HG02973 (cell line): ENCODE measurements around the gene UPB1.

Experiments used
- ATAC-seq: cut with Tn5 transposase; IDR thresholded peaks from one replicate; pipeline ENCODE4 v1.9.1; 2021; ENCODE audit warnings: moderate library complexity; ENCODE audit not compliant: unreplicated experiment

The UPB1 gene

DNA sequence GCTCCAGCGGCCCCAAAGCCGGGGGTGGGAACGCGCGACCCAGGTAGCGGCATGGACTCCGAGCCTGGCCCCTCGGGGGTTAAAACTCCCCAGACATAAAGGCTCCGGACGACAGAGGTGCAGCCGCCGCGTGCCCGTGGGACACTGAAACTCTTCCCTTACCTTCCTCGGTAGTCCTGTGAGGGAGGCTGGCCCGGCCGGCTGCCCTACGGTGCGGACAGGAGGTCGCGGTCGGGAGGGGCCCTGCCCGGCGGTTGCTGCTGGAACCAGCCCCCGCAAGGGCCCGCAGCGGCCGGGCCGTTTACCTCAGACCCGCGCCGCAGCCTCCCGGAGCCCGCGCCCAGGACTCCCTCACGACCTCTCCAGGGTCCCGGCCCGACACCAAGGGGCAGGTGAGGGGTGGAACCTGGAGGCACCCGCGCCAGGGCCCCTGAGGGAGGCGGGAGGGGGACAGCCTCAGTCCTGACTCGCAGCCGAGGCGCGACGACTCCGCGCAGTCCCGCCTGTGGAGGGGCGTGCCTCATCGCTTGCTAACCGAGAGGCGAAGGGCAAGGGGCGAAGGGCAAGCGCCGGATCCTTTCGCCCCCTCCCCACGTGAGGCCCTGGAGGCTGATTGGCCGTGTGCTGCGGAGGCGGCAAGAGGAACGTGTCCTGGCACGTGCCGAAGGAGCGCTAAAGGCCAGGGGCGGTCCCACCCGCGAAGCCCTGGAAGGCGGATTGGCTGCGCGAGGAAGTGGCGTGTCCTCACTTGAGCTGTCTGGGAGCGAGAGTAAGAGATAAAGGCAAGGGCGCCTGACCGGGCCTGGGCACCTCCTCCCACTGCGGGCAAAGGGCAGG lies at the start of gene UPB1:
UPB1 (plus strand) TSS at position 805 of the 837 bp plus-strand sequence. CDS start 72 bp downstream, outside the sequence.
- ATAC-seq, result no peak

DNA sequence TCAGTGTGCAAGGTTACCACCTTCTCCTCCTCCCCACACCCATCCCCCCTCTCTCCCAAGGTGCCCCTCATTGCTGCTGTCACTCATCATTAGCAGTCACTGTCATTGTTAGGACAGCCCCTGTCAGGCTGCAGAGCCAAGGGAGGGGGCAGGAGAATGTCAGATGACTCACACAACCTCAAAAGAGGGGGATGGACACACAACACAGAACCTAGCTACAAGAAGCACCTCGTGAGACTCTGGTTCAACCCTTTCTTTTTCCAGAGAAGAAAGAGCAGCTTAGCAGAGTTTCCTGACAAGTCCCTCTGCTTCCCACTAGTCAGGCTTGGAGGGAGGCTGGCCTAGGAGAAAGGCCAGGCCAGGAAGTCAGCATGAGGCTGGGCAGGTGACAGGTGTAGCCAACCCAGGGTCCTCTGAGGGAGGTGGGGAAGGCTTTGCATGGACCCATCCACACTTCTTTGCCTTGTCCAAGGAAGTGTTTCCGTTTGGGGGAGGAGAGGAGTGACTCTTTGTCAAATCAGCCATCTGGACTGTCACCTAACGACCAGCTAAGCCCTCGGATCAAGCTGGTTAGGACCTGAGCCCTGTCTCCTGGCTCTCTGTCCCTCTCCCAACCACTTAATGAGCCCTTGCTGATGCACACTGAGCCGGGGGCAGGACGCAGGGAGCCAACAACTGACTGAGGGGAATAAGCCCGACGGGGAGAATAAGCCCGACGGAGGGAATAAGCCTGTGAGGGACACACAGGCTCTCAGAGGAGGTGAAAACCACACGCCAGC lies 49.5 kb upstream of the UPB1 start:
- no peak for ATAC-seq

DNA sequence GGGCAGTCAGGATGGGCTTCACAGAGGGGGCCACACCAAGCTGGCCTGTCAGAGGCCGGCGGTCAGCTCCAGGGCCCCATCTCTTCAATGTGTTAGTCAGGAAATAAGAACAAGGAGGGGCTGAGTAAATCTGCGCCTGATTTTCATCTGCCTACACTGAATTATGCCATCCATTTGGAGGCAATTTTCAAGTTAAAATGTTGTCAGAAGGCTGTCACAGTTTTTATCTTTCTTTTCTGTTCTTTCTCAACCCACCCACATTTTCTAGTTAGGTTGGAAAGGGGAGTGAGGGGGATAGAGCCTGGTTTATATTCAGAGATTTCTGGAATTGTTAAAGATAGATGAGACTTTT lies 48.9 kb upstream of the UPB1 start:
- no peak for ATAC-seq

DNA sequence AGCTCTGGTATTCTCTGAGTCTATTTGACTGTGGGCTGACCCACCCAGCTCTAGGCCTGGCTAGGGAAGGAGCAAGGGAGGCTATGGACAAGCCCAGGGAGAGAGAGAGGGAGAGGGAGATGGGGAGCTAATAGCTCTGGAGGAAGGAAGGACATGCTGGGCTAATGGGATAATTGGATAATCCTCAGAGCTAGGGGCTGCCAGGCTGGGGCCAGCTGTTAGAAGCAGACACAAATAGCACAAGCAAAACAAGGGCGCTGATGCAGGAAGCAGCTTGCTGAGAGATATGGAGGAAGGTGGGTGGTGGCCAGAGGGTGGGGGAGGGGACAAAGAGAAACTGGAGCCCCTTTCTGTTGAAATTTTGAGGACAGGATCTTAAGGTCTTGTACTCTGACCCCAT lies 44.5 kb upstream of the UPB1 start:
- no peak for ATAC-seq

DNA sequence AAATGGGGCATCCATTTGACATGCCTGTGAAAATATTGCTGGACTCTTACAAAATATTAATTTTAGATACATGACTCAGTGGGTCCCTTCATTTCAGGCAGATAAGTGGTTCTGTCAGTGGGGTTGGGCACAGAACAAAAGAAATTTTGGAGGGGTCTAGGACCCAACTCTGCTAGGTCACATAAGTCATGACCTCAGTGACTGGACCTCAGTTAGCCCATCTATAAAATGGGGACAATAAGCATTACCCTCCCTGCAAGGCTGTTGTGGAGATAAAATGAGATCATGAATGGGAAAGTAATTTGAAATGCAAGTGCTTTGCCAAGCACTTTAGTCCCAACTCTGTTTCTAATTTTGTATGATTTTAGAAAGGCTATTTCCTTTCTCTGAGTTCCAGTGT lies 44.0 kb upstream of the UPB1 start:
- no peak for ATAC-seq

DNA sequence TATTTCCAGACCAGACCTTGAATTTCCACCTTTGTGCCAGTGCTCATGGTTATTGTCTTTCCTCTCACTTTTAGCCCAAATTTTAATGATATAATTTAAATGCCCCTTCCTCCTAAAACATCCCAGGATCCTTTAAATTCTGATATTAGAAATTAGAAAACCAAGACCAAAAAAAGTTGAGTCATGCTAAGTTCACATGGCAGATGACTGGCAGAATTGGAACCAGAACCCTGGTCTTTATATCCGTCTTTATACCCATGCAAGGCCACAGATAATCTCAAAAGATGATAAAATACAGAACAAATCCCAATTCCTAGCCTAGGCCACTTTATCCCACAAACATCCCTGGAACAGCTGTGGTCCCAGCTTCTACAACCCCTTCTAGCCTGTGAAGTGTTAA lies 41.3 kb upstream of the UPB1 start:
- ATAC-seq, result no peak

DNA sequence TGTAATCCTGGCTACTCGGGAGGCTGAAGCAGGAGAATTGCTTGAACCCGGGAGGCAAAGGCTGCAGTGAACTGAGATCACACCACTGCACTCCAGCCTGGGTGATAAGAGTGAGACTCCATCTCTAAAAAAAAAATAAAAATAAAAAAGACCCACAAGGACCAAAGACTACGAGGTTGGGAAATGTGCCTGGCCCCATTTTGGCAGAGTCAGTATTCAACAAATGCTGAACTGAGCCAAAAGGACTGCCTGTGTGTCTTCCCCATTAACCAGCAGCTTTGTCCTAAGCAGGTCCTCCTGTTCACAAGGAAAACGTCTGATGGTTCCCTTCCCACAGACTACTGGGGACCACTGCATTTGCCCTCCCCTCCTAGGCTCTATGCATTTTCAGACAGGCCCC lies 40.1 kb upstream of the UPB1 start:
- ATAC-seq, result no peak

DNA sequence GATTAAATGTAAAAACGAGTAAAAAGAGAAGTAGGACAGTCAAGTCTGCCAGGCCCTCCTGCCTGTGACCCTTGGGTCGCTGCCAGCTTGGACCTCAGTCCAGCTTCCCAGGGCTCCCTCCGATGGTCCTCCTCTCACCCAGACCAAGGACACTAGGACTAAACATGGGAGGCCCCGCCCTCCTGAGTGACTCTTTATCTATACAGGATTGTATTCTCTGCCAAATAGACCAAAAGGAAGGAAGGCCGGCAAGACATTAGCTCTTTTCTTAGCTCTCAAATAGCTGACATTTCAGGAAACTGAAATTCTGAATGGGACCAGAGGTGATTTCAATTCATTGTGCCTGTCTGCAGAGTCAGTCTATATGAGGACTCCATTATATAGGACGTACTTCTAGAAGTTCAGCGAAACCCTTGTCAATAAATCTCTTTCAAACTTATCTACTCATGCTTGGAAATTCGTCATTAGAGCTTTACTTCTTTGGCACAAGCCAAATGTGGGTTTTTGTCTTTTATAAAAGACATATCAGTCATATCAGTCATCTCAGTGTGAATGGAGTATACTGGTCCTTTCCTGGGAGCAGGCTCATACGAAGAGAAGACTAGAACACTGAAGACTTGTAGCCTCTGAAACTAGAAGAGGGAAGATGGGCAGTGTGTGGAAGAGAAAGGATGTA lies 39.2 kb upstream of the UPB1 start:
- no peak for ATAC-seq

DNA sequence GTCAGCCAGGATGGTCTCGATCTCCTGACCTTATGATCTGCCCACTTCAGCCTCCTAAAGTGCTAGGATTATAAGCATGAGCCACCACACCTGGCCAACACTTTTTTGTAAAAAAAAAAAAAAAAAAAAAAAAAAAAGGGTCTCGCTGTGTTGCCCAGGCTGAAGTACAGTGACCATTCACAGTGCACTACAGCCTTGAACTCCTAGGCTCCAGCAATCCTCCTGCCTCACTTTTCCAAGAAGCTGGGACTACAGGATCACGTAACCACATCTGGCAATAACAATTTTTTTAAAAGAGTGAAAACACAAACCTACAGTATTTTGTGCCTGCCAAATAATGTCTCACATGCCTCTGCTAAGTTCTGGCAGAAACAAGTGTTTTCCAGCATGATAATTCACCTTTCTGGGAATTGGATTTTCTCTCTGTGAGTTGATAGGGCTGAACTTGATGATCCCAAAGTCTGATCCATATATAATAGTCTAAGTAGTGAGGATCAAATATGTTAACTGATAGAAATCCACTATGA lies 37.2 kb upstream of the UPB1 start:
- no peak for ATAC-seq

DNA sequence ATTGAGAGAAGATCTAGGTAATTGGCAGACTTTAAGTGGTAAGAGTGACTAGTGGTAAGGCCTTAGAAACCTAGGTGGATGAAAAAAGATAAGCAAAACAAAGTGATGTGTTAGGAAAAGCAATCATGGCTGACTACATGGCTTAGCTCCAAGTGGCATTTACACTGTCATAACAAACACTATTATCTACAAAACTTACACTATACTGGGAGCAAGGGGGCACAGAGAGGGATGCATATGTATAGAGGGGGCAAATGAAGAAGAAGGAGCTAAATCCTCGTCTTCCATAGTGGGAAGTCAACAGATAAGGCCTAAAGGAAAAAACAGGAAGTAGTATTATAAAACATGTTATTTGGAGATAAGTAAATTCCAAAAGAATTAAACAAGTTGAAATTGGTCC lies 35.2 kb upstream of the UPB1 start:
- ATAC-seq, result no peak

DNA sequence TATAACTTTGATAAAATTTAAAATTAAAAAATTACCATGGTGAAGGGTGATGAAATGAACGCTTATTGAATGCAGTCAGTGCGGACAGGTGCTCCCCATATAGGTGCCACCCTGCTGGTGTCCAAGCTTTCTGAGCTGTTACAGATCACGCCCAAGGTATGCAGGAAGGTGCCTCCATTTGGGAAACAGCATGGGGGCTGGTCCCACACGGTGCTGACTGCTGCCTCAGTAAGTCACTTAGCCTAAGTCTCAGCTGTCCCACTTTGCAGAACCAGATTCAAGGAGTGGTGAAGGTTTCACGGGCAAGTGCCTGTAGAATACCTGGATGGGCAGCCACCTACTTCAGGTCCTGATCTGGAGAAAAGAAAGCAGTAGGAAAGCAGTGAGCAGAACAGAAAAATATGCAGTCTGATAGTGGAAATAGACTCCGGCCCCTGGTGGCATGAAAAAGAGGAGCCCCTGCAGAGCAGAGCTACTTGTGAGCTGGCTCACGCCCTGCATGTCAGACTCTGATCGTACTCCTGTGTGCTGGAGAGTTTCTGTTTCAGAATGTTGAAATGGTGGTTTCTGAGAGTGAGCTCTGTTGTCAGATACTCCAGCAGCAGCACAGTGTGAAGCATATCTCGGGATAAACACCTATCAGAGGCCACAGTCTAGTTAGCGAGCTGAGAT lies 34.6 kb upstream of the UPB1 start:
- no peak for ATAC-seq

DNA sequence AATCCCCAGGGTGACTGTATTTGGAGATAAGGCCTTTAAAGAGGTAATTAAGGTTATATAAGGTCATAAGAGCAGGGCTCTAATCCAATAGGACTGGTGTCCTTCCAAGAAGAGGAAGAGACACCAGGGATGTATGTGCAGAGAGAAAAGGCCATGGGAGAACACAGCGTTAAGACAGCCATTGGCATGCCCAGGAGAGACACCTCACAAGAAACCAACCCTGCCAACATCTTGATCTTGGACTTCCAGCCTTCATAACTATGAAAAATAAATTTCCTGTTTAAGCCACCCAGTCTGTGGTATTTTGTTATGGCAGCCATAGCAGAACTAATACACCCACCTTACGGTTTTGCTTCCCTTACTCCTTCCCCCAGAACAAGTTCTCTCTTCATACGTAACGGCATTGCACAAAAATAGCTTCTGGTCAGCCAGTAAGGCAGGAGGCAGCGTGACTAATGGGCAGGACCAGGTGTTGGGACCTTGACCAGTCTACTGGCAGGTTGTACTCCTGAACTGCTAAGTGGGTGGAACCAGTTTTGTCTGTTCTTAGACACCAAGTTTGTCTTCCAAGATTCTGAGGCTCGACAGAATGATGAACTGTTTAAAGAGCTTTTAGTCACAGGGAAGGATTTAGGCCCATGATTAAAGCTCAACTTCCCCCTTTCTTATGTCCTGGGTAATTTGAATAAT lies 31.9 kb upstream of the UPB1 start:
- ATAC-seq, result no peak

DNA sequence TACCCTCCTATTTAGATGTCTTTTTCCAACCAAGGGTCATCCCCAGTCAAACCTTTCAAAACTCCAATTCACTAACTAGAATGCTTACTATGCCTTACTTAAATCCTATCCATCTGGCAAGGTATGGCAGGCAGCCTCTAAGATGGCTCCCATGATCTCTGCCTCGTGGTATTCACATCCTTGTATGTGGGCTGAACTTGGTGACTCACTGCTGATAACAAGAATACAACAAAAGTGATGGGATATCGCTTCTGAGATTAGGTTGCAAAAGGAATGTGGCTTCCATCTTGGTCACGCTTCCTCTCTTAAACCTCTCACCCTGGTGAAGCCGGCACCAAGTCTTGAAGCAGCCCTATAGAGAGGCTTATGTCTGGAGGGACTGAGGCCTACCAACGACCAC lies 29.6 kb upstream of the UPB1 start:
- ATAC-seq, result no peak

DNA sequence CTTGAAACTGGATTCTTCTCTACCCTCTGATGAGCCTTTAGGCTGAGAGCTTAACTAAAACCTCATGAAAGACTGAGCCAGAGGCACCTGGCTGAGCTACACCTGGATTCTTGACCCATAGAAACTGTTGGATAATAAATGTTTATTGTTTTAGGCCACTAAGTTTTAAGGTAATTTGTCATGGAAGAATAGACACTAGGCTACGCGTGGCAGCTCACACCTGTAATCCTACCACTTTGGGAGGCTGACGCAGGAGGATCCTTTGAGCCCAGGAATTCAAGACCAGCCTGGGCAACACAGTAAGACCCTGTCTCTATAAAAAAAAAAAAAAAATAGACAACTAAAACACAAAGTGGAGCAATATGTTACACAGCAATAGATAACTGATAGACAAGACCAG lies 29.2 kb upstream of the UPB1 start:
- ATAC-seq, result no peak

DNA sequence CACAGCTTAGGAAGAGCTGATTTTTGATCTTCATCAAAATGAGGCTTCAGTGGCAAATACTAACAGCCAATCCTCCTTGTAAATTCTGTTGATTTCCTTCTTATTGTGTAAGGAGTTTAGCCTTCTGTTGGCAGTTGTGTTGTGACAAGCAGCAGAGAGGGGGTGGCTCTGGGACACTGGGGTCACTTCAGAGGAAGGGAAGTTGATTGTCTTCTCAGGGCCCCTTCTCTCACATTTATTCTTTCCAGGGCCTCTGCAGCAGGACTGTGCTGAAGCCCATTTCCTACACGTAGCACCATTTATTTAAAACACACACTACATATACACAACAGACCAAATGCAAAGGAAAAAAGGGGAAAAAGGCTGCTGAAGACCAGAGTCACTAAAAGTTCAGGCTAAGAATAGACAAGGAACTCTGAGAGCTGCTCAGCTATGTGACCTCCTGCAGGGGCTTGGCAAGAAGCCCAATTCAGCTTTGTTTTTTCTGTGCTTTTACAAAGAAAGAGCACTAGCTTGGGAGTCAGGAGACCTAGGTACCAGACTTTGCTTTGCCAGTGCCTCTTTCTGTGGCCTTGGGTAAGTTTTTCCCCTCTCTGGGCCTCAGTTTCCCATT lies 28.3 kb upstream of the UPB1 start:
- no peak for ATAC-seq

DNA sequence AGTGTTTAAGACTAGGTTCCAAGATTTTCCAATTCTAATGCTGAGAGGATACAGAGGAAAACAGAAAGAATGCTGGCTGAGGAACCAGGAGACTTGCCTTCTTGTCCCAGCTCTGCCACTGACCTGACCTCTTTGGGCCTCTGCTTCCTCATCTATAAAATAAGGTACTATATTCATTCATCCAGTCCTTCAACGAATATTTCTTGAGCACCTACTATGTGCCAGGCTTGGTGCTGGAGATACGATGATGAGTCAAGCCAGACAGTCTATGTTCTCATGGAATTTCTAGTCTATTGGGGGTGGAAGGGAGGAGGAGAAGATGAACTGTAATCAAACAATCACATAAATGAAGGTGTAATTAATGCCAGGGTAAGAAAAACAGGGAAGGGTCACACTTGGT lies 27.8 kb upstream of the UPB1 start:
- no peak for ATAC-seq

DNA sequence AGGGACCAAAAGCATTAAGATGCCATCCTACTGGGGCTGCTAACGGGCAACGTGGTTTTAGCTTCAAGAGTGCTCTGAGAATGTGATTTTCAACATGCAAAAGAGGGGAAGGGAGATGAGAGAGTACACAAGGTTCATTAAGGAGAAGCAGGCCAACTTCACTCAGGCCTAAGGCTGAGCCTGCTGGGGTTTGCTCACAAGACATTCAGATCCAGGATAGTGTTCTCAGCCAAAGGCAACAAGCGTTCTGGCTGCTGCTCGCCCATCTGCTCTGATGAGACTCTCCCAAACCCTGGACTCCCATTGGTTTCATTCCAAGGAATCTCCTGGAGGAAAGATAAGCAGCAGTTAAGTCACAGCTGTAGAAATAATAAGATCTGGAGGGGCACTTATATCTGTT lies 23.6 kb upstream of the UPB1 start:
- no peak for ATAC-seq

DNA sequence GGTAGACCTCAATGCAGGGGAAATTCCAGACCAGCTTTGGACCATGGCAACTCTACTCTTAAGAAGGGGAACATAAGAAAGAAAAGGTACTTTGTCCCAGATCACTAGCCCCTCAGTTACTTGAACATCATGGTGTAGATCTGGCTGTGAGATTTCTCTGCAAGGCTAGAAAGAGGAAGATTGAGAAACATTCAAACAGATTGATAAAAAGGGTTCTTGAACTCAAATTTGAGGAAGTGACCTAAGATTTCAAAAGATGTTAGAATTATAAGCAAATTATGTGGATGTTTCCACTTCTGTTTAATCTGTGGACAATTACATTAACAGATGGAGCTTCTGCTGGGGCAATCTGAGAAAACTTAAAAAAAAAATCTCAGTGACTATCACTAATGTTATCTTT lies 21.8 kb upstream of the UPB1 start:
- ATAC-seq, result no peak

DNA sequence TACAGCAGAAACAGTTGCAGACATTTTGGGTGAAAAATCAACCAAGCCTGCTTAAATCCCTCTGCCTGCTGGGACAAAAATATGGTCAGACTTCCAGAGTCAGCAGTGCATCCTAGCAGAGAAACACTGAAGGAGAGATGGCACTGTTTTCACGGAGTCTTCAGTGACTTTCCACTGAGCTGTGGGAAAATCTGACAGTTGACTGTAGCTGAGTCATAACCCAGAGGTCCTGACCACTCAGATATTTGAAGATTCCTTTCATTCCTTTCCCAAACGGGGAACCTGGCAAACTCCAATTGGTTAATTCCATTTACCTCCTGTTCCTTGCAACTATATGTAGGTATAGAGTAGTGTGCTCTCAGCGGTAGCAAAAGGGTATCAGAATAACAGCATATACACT lies 20.9 kb upstream of the UPB1 start:
- no peak for ATAC-seq

DNA sequence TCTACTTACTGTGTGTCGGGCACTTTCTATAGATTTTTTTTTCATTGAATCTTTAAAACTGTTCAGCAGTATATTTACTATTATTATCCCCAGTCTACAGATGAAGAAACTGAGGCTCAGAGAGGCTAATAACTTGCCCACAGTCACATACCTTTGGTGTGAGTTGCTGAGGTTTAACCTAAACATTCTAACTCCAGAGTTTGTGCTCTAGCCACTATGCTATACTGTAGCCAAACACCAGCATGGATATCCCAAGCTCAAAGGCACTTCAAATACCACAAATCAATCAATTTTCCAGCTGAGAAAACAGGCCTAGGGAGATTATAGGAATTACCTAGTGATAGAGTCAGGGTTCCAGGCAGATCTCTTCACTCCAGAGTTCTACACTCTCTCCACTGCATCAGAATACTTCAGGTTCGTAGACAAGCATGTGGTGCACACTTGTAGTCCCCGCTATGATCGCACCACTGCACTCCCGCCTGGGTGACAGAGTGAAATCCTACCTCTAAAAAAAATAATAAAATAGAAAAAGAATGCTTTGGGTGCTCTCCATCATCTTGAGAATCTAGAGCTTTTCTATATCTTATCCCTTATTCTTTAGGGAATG lies 20.4 kb upstream of the UPB1 start:
- no peak for ATAC-seq
